ENCODE measurements around the gene PTMS.

Gene PTMS

GRCh38 chr12:6765634-6766581, at the start of gene PTMS:
Gene PTMS (plus strand): TSS chr12:6766363. CDS start chr12:6766706, 343 bp downstream.
- H3K4me3 Mint-ChIP-seq: peak within 1 kb of the TSS; percentile 89
- H3K27me3 Mint-ChIP-seq: peaks cover 21% of the 10 kb centered on the region
- peak within 1 kb of the TSS; percentile 73 for H3K27ac Mint-ChIP-seq (ENCODE audit: low read depth)
- peaks cover 5% of the 10 kb centered on the region for H3K36me3 Mint-ChIP-seq (ENCODE audit: insufficient read depth)
- peaks cover 50% of the 10 kb centered on the region for H3K4me1 Mint-ChIP-seq
- DNase-seq (ENCODE audit: low spot score in 2 of 2): no peak
- ATAC-seq (replicated peaks; ENCODE audit: extremely low read depth, poor library complexity, severe bottlenecking): peak; percentile 6
- H3K9me3 Mint-ChIP-seq: no peaks in the 10 kb centered on the region

- H3K27me3 Mint-ChIP-seq: no peaks in the 10 kb centered on the region
- H3K4me3 Mint-ChIP-seq: no peak overlapping the region
- no peak for ATAC-seq (replicated peaks; ENCODE audit: extremely low read depth, poor library complexity, severe bottlenecking)
- no peaks in the 10 kb centered on the region for H3K9me3 Mint-ChIP-seq
- no peak for DNase-seq (ENCODE audit: low spot score in 2 of 2)
- H3K27ac Mint-ChIP-seq (ENCODE audit: low read depth): no peak overlapping the region
- H3K4me1 Mint-ChIP-seq: no peaks in the 10 kb centered on the region
- H3K36me3 Mint-ChIP-seq (ENCODE audit: insufficient read depth): no peaks in the 10 kb centered on the region
Observed at GRCh38 chr12:6716874-6717437, 49.2 kb upstream of the PTMS start.

GRCh38 chr12:6722863-6723262, 43.3 kb upstream of the PTMS start:
- Mint-ChIP-seq H3K4me3 (no peak overlapping the region), H3K9me3 (no peaks in the 10 kb centered on the region), H3K36me3 (ENCODE audit: insufficient read depth) (peaks cover 17% of the 10 kb centered on the region), H3K27ac (ENCODE audit: low read depth) (no peak overlapping the region), H3K27me3 (no peaks in the 10 kb centered on the region), H3K4me1 (peaks cover 20% of the 10 kb centered on the region)
- DNase-seq (ENCODE audit: low spot score in 2 of 2): no peak
- no peak for ATAC-seq (replicated peaks; ENCODE audit: extremely low read depth, poor library complexity, severe bottlenecking)

- Mint-ChIP-seq H3K36me3 (ENCODE audit: insufficient read depth) (peaks cover 20% of the 10 kb centered on the region), H3K9me3 (no peaks in the 10 kb centered on the region), H3K27me3 (no peaks in the 10 kb centered on the region), H3K27ac (ENCODE audit: low read depth) (peak within 1 kb of the TSS; percentile 97), H3K4me3 (peak within 1 kb of the TSS; percentile 78), H3K4me1 (peaks cover 20% of the 10 kb centered on the region)
- peak; percentile 90 to 93 for DNase-seq (ENCODE audit: low spot score in 2 of 2)
- peak; percentile 90 for ATAC-seq (replicated peaks; ENCODE audit: extremely low read depth, poor library complexity, severe bottlenecking)
Observed at GRCh38 chr12:6723607-6724408, 42.4 kb upstream of the PTMS start, which contains the start of gene COPS7A. Gene COPS7A (plus strand): TSS chr12:6724046. CDS start chr12:6724657, 611 bp downstream.

- Mint-ChIP-seq H3K27ac (ENCODE audit: low read depth) (peak overlapping the region; percentile 97), H3K36me3 (ENCODE audit: insufficient read depth) (peaks cover 23% of the 10 kb centered on the region), H3K4me3 (peak overlapping the region; percentile 78), H3K9me3 (no peaks in the 10 kb centered on the region), H3K27me3 (no peaks in the 10 kb centered on the region), H3K4me1 (peaks cover 20% of the 10 kb centered on the region)
- ATAC-seq (replicated peaks; ENCODE audit: extremely low read depth, poor library complexity, severe bottlenecking) (peak; percentile 16), DNase-seq (ENCODE audit: low spot score in 2 of 2) (no peak)
Observed at GRCh38 chr12:6724409-6724797, 41.8 kb upstream of the PTMS start.

- Mint-ChIP-seq H3K9me3 (no peaks in the 10 kb centered on the region), H3K4me3 (peak overlapping the region; percentile 78), H3K36me3 (ENCODE audit: insufficient read depth) (peaks cover 29% of the 10 kb centered on the region), H3K27ac (ENCODE audit: low read depth) (no peak overlapping the region), H3K27me3 (no peaks in the 10 kb centered on the region), H3K4me1 (peaks cover 20% of the 10 kb centered on the region)
- ATAC-seq (replicated peaks; ENCODE audit: extremely low read depth, poor library complexity, severe bottlenecking) (no peak), DNase-seq (ENCODE audit: low spot score in 2 of 2) (no peak)
Observed at GRCh38 chr12:6725350-6725749, 40.8 kb upstream of the PTMS start.

- Mint-ChIP-seq H3K4me3 (no peak overlapping the region), H3K27ac (ENCODE audit: low read depth) (no peak overlapping the region), H3K4me1 (peaks cover 12% of the 10 kb centered on the region), H3K36me3 (ENCODE audit: insufficient read depth) (peaks cover 31% of the 10 kb centered on the region), H3K27me3 (no peaks in the 10 kb centered on the region), H3K9me3 (no peaks in the 10 kb centered on the region)
- DNase-seq (ENCODE audit: low spot score in 2 of 2): no peak
- ATAC-seq (replicated peaks; ENCODE audit: extremely low read depth, poor library complexity, severe bottlenecking): no peak
Observed at GRCh38 chr12:6729186-6729585, 37.0 kb upstream of the PTMS start.

- ATAC-seq (replicated peaks; ENCODE audit: extremely low read depth, poor library complexity, severe bottlenecking): no peak
- Mint-ChIP-seq H3K4me3 (no peak overlapping the region), H3K9me3 (no peaks in the 10 kb centered on the region), H3K27ac (ENCODE audit: low read depth) (peak overlapping the region; percentile 42), H3K27me3 (no peaks in the 10 kb centered on the region), H3K36me3 (ENCODE audit: insufficient read depth) (peaks cover 30% of the 10 kb centered on the region), H3K4me1 (peaks cover 6% of the 10 kb centered on the region)
- no peak for DNase-seq (ENCODE audit: low spot score in 2 of 2)
Observed at GRCh38 chr12:6730169-6730568, 36.0 kb upstream of the PTMS start.

GRCh38 chr12:6734506-6735387, 31.4 kb upstream of the PTMS start:
- DNase-seq (ENCODE audit: low spot score in 2 of 2) (no peak), ATAC-seq (replicated peaks; ENCODE audit: extremely low read depth, poor library complexity, severe bottlenecking) (no peak)
- no peak overlapping the region for H3K27ac Mint-ChIP-seq (ENCODE audit: low read depth)
- H3K9me3 Mint-ChIP-seq: no peaks in the 10 kb centered on the region
- H3K36me3 Mint-ChIP-seq (ENCODE audit: insufficient read depth): peaks cover 18% of the 10 kb centered on the region
- peaks cover 6% of the 10 kb centered on the region for H3K4me1 Mint-ChIP-seq
- H3K4me3 Mint-ChIP-seq: no peak overlapping the region
- no peaks in the 10 kb centered on the region for H3K27me3 Mint-ChIP-seq

- ATAC-seq (replicated peaks; ENCODE audit: extremely low read depth, poor library complexity, severe bottlenecking): no peak
- Mint-ChIP-seq H3K9me3 (no peaks in the 10 kb centered on the region), H3K4me3 (no peak overlapping the region), H3K27ac (ENCODE audit: low read depth) (no peak overlapping the region), H3K4me1 (peaks cover 6% of the 10 kb centered on the region), H3K27me3 (no peaks in the 10 kb centered on the region), H3K36me3 (ENCODE audit: insufficient read depth) (peaks cover 12% of the 10 kb centered on the region)
- DNase-seq (ENCODE audit: low spot score in 2 of 2): no peak
Observed at GRCh38 chr12:6735448-6736191, 30.5 kb upstream of the PTMS start.

GRCh38 chr12:6736754-6737153, 29.4 kb upstream of the PTMS start:
- Mint-ChIP-seq H3K4me1 (peaks cover 6% of the 10 kb centered on the region), H3K27ac (ENCODE audit: low read depth) (no peak overlapping the region), H3K9me3 (no peaks in the 10 kb centered on the region), H3K4me3 (no peak overlapping the region), H3K36me3 (ENCODE audit: insufficient read depth) (peaks cover 7% of the 10 kb centered on the region), H3K27me3 (no peaks in the 10 kb centered on the region)
- DNase-seq (ENCODE audit: low spot score in 2 of 2) (no peak), ATAC-seq (replicated peaks; ENCODE audit: extremely low read depth, poor library complexity, severe bottlenecking) (no peak)

All from central memory CD8-positive, alpha-beta T cell (primary cell).